Kidney (tissue), 14 donors: ENCODE data around the gene GLCCI1. TPM values are rescaled to one million over a fixed set of nuclear protein-coding genes. Genes with fewer than 3 reads are reported as not detected.

Experiments used
- DNase-seq, 5 donors: peaks; one replicate each; pipeline ENCODE4 v3.0.0-alpha.2; 2013 to 2020
- FAIRE-seq: peaks from 2 replicates; lab custom pipeline; 2012; peaks lifted over from hg19 to GRCh38; lab: Jason Lieb, UNC
- H3K27ac ChIP-seq, 2 donors: one replicate each; pipeline ENCODE4 v1.7.0; 2013; ENCODE audit warnings: low read depth in 2 of 2, low read length in 2 of 2, inconsistent platforms in 1 of 2
- H3K27me3 ChIP-seq: one replicate; pipeline ENCODE4 v1.7.1; 2013; ENCODE audit warnings: low read length, inconsistent platforms; ENCODE audit not compliant: control insufficient read depth, insufficient read depth
- H3K36me3 ChIP-seq, 3 donors: one replicate each; pipeline versions ENCODE4 v1.7.0 to v1.7.1; 2013; ENCODE audit warnings: low read length in 3 of 3, control low read depth in 1 of 3, inconsistent platforms in 1 of 3; ENCODE audit not compliant: insufficient read depth in 3 of 3, control insufficient read depth in 2 of 3
- H3K4me1 ChIP-seq, 3 donors: one replicate each; pipeline versions ENCODE4 v1.7.0 to v1.7.1; 2013; ENCODE audit warnings: low read length in 3 of 3, inconsistent platforms in 1 of 3, low read depth in 1 of 3; ENCODE audit not compliant: control insufficient read depth in 2 of 3, insufficient read depth in 2 of 3
- H3K4me3 ChIP-seq, 3 donors: one replicate each; pipeline versions ENCODE4 v1.7.0 to v1.8.1; 2013; ENCODE audit warnings: low read length in 3 of 3, control low read depth in 1 of 3, inconsistent platforms in 1 of 3
- H3K9ac ChIP-seq, 3 donors: one replicate each; pipeline versions ENCODE4 v1.7.0 to v1.7.1; 2013; ENCODE audit warnings: low read length in 3 of 3, control low read depth in 1 of 3, inconsistent platforms in 1 of 3
- H3K9me3 ChIP-seq, 3 donors: one replicate each; pipeline versions ENCODE4 v1.7.0 to v1.7.1; 2013; ENCODE audit warnings: low read length in 3 of 3, control low read depth in 1 of 3, inconsistent platforms in 1 of 3; ENCODE audit not compliant: control insufficient read depth in 2 of 3, insufficient read depth in 1 of 3
- CTCF ChIP-seq: IDR thresholded peaks from 3 replicates; pipeline ENCODE4 v1.5.1; 2012; ENCODE audit warnings: mild to moderate bottlenecking, moderate library complexity, borderline replicate concordance; ENCODE audit not compliant: insufficient read depth; ENCODE audit errors: extremely low read depth
- intact Hi-C: fragments of 100-400 bp; cut with DNase I; formaldehyde crosslinking; loops from one replicate; pipeline ENCODE4 v1.11.1; 2022
- polyA plus RNA-seq: library from polyadenylated mRNA; stranded (reverse); fragments of 350-450 nt; fragmentation: Illumina TruSeq; extraction: RNeasy Lipid Tissue Mini Kit (QIAGEN cat#74804); gene quantifications from one replicate; pipeline ENCODE4 v1.2.3, GENCODE V29; 2014; ENCODE audit warnings: low read depth, low replicate concordance; ENCODE audit not compliant: insufficient read depth
- total RNA-seq: library from RNA; stranded (reverse); fragmentation: NEBNext Ultra II Directional; extraction: Animal tissue kit (Norgen Biotek cat#: 25700); gene quantifications from one replicate; pipeline ENCODE4 v1.2.1, GENCODE V29; 2021
- donor health status: control.
- donor health status: control.
- donor health status: control.
- donor health status: control.
- donor health status: control.
- donor health status: DM: yes; HTN: yes; CAD: no.
- donor health status: Normal renal cell carcinoma (clear cell type).

GLCCI1 gene
- total and polyA plus RNA-seq, 2 donors from 2014 or later, result 3.0 to 25.2 TPM

DNA sequence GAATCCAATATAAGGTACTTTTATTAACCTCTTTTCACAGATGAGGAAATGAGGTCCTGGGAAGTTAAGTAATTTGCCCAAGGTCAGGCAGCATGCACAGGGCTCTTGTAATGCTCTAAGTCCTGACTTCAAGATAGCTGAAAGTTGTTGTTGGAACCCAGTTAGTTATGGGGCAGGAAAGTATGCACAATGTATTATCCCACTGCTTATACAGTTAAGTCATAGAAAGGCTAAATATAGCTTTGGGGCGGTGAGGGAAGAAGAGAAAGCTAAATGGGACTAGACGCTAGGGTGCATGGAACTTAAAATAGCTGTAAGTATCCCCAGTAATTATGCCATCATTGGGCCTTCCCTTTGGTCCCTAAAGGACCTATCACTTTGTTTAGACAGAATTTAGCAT, 9.2 kb downstream of the GLCCI1 start:
- no peak for DNase-seq
- Histone ChIP-seq H3K27ac (no peak overlapping the region), H3K27me3 (no peaks in the 10 kb centered on the region), H3K9me3 (no peaks in the 10 kb centered on the region), H3K9ac (no peak overlapping the region), H3K4me3 (no peak overlapping the region), H3K4me1 (no peaks in the 10 kb centered on the region), H3K36me3 (no peaks in the 10 kb centered on the region)
- no peak for FAIRE-seq
- TF ChIP-seq CTCF, result no peak
- intact Hi-C loops, result no loop called here

- TF ChIP-seq CTCF, result no peak
- intact Hi-C loops, result no loop called here
- no peak overlapping the region for H3K9ac ChIP-seq
- H3K27me3 ChIP-seq, result no peaks in the 10 kb centered on the region
- no peaks in the 10 kb centered on the region for H3K9me3 ChIP-seq
- H3K4me1 ChIP-seq, result no peaks in the 10 kb centered on the region
- H3K27ac ChIP-seq, result no peak overlapping the region
- DNase-seq (peak in 2 of 5 donors; percentile 26 to 37), FAIRE-seq (no peak)
- H3K36me3 ChIP-seq, result no peaks in the 10 kb centered on the region
- H3K4me3 ChIP-seq, result no peak overlapping the region
These were observed 10.3 kb downstream of the GLCCI1 start for GRCh38 chr7:7978860-7979259.

GRCh38 chr7:7979558-7979957, 11.0 kb downstream of the GLCCI1 start:
- intact Hi-C loops, result no loop called here
- H3K4me3 ChIP-seq, result no peak overlapping the region
- H3K4me1 ChIP-seq, result no peaks in the 10 kb centered on the region
- H3K27me3 ChIP-seq, result no peaks in the 10 kb centered on the region
- no peak for DNase-seq
- no peak for TF ChIP-seq CTCF
- FAIRE-seq, result no peak
- H3K9me3 ChIP-seq, result no peaks in the 10 kb centered on the region
- H3K9ac ChIP-seq, result no peak overlapping the region
- no peak overlapping the region for H3K27ac ChIP-seq
- H3K36me3 ChIP-seq, result no peaks in the 10 kb centered on the region

- no peak overlapping the region for H3K27ac ChIP-seq
- no peaks in the 10 kb centered on the region for H3K27me3 ChIP-seq
- no peak for DNase-seq
- H3K9ac ChIP-seq, result no peak overlapping the region
- no peak for TF ChIP-seq CTCF
- H3K4me3 ChIP-seq, result no peak overlapping the region
- no peaks in the 10 kb centered on the region for H3K36me3 ChIP-seq
- H3K4me1 ChIP-seq, result peaks cover 0 to 1% (median 0%) of the 10 kb centered on the region in 3 donors
- no peaks in the 10 kb centered on the region for H3K9me3 ChIP-seq
- intact Hi-C loops, result no loop called here
- no peak for FAIRE-seq
These were observed 11.5 kb downstream of the GLCCI1 start for GRCh38 chr7:7980134-7980533.
